SK-N-SH (cell line): ENCODE data around the gene MAP3K8. TPM values are rescaled to one million over a fixed set of nuclear protein-coding genes. Genes with fewer than 3 reads are reported as not detected.
A peak's percentile ranks its signal among the peaks of the same experiment; 100 is the strongest.

Experiments used
- CTCF ChIA-PET: fragments of 300-600, 350-600 bp; formaldehyde crosslinking; extraction: SDS; loops from one replicate; lab custom pipeline; 2021; lab: Yijun Ruan, JAX
- POLR2A ChIA-PET: fragments of 350-600 bp; sonication (Branson Sonifier 250); formaldehyde crosslinking; extraction: SDS; loops from one replicate; lab custom pipeline; 2020; ENCODE audit warnings: antibody characterized with exemption, inconsistent platforms; lab: Yijun Ruan, JAX
- DNase-seq: peaks from one replicate; pipeline ENCODE4 v3.0.0; 2012
- H2AFZ ChIP-seq: fragments of 200-600 bp; sonication (generic); 2 replicates; pipeline ENCODE4 v1.8.1; 2016; ENCODE audit warnings: antibody characterized with exemption, mild to moderate bottlenecking, low read depth
- H3F3A ChIP-seq: fragments of 200-600 bp; sonication (generic); replicated peaks from 2 replicates; pipeline ENCODE3; 2016; ENCODE audit warnings: antibody characterized with exemption, mild to moderate bottlenecking; ENCODE audit not compliant: insufficient read depth
- H3K27ac ChIP-seq, 2 experiments: fragments of 200-500 bp in 1 of 2; fragments of 200-600 bp in 1 of 2; sonication (Bioruptor generic) in 1 of 2; sonication (generic), shearing (Covaris generic) in 1 of 2; 2 replicates each; pipeline versions ENCODE4 v1.5.1 to v1.6.1; 2014 to 2016; ENCODE audit warnings: low read depth in 2 of 2, inconsistent platforms in 1 of 2, low read length in 1 of 2, mild to moderate bottlenecking in 1 of 2, mixed read lengths in 1 of 2
- H3K27me3 ChIP-seq: fragments of 200-600 bp; sonication (generic), shearing (Covaris generic); 2 replicates; pipeline ENCODE4 v1.6.1; 2016; ENCODE audit warnings: mixed run types; ENCODE audit not compliant: insufficient read depth
- H3K36me3 ChIP-seq, 2 experiments: fragments of 200-500 bp in 1 of 2; fragments of 200-600 bp in 1 of 2; sonication (Bioruptor generic) in 1 of 2; sonication (generic) in 1 of 2; replicated peaks in 1 of 2; 2 replicates each; pipeline versions ENCODE3 to v1.5.1; 2014 to 2016; ENCODE audit warnings: low read length in 1 of 2, mild to moderate bottlenecking in 1 of 2; ENCODE audit not compliant: insufficient read depth in 2 of 2, control insufficient read depth in 1 of 2
- H3K4me1 ChIP-seq, 2 experiments: fragments of 200-500 bp in 1 of 2; fragments of 200-600 bp in 1 of 2; sonication (Bioruptor generic) in 1 of 2; sonication (generic), shearing (Covaris generic) in 1 of 2; 2 replicates each; pipeline versions ENCODE4 v1.5.1 to v1.6.1; 2014 to 2016; ENCODE audit warnings: low read depth in 1 of 2, low read length in 1 of 2, mixed run types in 1 of 2; ENCODE audit not compliant: insufficient read depth in 2 of 2, control insufficient read depth in 1 of 2
- H3K4me2 ChIP-seq: fragments of 200-600 bp; sonication (generic), shearing (Covaris generic); 2 replicates; pipeline ENCODE4 v1.6.1; 2017; ENCODE audit warnings: mixed run types
- H3K4me3 ChIP-seq, 2 experiments: fragments of 200-500 bp in 1 of 2; fragments of 200-600 bp in 1 of 2; sonication (Bioruptor generic) in 1 of 2; sonication (generic), shearing (Covaris generic) in 1 of 2; 2 replicates each; pipeline versions ENCODE4 v1.5.1 to v1.8.1; 2014 to 2016; ENCODE audit warnings: low read depth in 2 of 2, inconsistent platforms in 1 of 2, low read length in 1 of 2, mild to moderate bottlenecking in 1 of 2, mixed read lengths in 1 of 2, moderate library complexity in 1 of 2
- H3K79me2 ChIP-seq: fragments of 200-600 bp; sonication (generic); 2 replicates; pipeline ENCODE4 v1.8.1; 2017; ENCODE audit warnings: mild to moderate bottlenecking; ENCODE audit not compliant: insufficient read depth
- H3K9ac ChIP-seq: fragments of 200-600 bp; sonication (generic); 2 replicates; pipeline ENCODE4 v1.6.1; 2017; ENCODE audit warnings: mixed run types
- H3K9me2 ChIP-seq: fragments of 200-600 bp; sonication (generic); 2 replicates; pipeline ENCODE4 v1.6.1; 2017; ENCODE audit warnings: mixed run types
- H3K9me3 ChIP-seq: fragments of 200-600 bp; sonication (generic); 2 replicates; pipeline ENCODE4 v1.6.1; 2017; ENCODE audit warnings: mixed run types, mild to moderate bottlenecking, moderate library complexity
- H4K20me1 ChIP-seq: fragments of 200-600 bp; sonication (generic); 2 replicates; pipeline ENCODE4 v1.6.1; 2017; ENCODE audit warnings: mild to moderate bottlenecking, mixed run types; ENCODE audit not compliant: insufficient read depth
- FOSL2 ChIP-seq: IDR thresholded peaks from 2 replicates; pipeline ENCODE4 v1.4.0; 2012; ENCODE audit warnings: low read depth, mild to moderate bottlenecking, moderate library complexity, borderline replicate concordance
- GABPA ChIP-seq: IDR thresholded peaks from 2 replicates; pipeline ENCODE4 v1.4.0; 2012; ENCODE audit warnings: low read depth, mild to moderate bottlenecking
- GATA2 ChIP-seq: sonication (generic); formaldehyde crosslinking; IDR thresholded peaks from 2 replicates; pipeline ENCODE4 v1.5.0; 2020; ENCODE audit warnings: mild to moderate bottlenecking, missing genetic modification reagents
- NFIC ChIP-seq: IDR thresholded peaks from 2 replicates; pipeline ENCODE4 v1.4.0; 2012; ENCODE audit warnings: borderline replicate concordance
- POLR2AphosphoS5 ChIP-seq: IDR thresholded peaks from 2 replicates; pipeline ENCODE4 v1.6.1; 2012; ENCODE audit warnings: low read depth, low read length
- RFX5 ChIP-seq: IDR thresholded peaks from 2 replicates; pipeline ENCODE4 v1.6.1; 2012; ENCODE audit warnings: mild to moderate bottlenecking, improper control_type of control experiment, low read length
- SMC3 ChIP-seq: IDR thresholded peaks from 2 replicates; pipeline ENCODE4 v1.6.1; 2012; ENCODE audit warnings: low read depth, low read length, improper control_type of control experiment
- WGBS: methylation state at CpG from one replicate; pipeline ENCODE4 v1.1.6; 2017; ENCODE audit warnings: low lambda C conversion rate; 5-methylcytosine and 5-hydroxymethylcytosine counted together
- polyA plus RNA-seq, 3 experiments: library from polyadenylated mRNA; depleted of rRNA; stranded (reverse); fragments of >200 nt; gene quantifications; 2 replicates each; pipeline ENCODE4 v1.2.3, GENCODE V29; 2012
- TF ChIP-seq, protein P1 (sequence below): fragments of 200-600 bp; sonication (generic); IDR thresholded peaks from 2 replicates; pipeline ENCODE4 v1.6.1; 2017; ENCODE audit warnings: antibody characterized with exemption, mild to moderate bottlenecking, moderate library complexity
- TF ChIP-seq, protein P2 (sequence below): IDR thresholded peaks from 2 replicates; pipeline ENCODE4 v1.4.0; 2012; ENCODE audit warnings: low read depth, borderline replicate concordance

Gene MAP3K8
- polyA plus RNA-seq, 1 of the 3 experiments (the other 2 are of a cell fraction), result 3.7 TPM

DNA sequence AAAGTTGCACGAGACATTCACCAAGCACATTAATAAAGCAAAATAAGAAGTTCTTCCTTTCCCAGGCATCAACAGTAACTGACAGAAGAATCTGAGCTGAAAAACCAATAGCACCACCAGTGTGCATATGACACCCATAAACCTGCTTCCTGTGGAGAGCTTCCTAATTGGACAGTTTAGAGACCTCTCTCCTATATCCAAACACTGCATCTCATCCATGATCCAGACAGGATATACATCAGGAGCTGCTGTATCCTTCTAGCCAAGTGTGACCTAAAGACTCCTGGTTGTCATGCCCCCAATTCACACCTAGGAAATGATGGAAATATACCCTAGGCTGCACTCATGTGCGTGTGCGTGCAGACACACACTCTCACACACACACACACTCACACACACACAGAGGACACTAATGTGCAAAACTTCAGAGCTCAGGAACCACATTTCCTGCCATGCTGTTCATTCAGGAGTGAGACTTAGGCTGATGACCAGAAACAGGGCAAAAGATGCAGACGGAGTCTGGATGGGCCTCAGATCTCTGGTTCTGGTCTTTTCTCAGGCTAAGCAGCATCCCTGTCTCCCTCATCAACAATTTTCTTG, 58.0 kb downstream of the MAP3K8 start:
- Histone ChIP-seq H3K9ac (no peak overlapping the region), H3K36me3 (no peaks in the 10 kb centered on the region), H3K9me2 (no peaks in the 10 kb centered on the region), H3K4me2 (no peak overlapping the region), H3K9me3 (no peaks in the 10 kb centered on the region), H3K4me1 (no peaks in the 10 kb centered on the region; a peak in 1 of 4 replicates), H2AFZ (no peak overlapping the region), H3K4me3 (no peak overlapping the region), H4K20me1 (no peaks in the 10 kb centered on the region), H3K27me3 (no peaks in the 10 kb centered on the region), H3K79me2 (no peaks in the 10 kb centered on the region), H3K27ac (no peak overlapping the region), H3F3A (no peaks in the 10 kb centered on the region)
- ChIA-PET CTCF (interaction anchor here (1.0 kb wide), 1 partner anchor 99 kb away, joined by 3 read pairs; no protein-coding TSS in a partner anchor), POLR2A (no interaction called here)
- WGBS, result 88% methylated on average over 4 of the region's 4 CpGs
- no peak for DNase-seq
- TF ChIP-seq, protein P1, sequence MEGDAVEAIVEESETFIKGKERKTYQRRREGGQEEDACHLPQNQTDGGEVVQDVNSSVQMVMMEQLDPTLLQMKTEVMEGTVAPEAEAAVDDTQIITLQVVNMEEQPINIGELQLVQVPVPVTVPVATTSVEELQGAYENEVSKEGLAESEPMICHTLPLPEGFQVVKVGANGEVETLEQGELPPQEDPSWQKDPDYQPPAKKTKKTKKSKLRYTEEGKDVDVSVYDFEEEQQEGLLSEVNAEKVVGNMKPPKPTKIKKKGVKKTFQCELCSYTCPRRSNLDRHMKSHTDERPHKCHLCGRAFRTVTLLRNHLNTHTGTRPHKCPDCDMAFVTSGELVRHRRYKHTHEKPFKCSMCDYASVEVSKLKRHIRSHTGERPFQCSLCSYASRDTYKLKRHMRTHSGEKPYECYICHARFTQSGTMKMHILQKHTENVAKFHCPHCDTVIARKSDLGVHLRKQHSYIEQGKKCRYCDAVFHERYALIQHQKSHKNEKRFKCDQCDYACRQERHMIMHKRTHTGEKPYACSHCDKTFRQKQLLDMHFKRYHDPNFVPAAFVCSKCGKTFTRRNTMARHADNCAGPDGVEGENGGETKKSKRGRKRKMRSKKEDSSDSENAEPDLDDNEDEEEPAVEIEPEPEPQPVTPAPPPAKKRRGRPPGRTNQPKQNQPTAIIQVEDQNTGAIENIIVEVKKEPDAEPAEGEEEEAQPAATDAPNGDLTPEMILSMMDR, result no peak
- no peak for TF ChIP-seq SMC3
- no peak for TF ChIP-seq GATA2 (CRISPR knock-in tag)
- no peak for TF ChIP-seq FOSL2
- TF ChIP-seq RFX5, result no peak
- TF ChIP-seq, protein P2, sequence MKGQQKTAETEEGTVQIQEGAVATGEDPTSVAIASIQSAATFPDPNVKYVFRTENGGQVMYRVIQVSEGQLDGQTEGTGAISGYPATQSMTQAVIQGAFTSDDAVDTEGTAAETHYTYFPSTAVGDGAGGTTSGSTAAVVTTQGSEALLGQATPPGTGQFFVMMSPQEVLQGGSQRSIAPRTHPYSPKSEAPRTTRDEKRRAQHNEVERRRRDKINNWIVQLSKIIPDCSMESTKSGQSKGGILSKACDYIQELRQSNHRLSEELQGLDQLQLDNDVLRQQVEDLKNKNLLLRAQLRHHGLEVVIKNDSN, result no peak
- no peak for TF ChIP-seq GABPA
- TF ChIP-seq NFIC, result no peak
- TF ChIP-seq, all 33 proteins: peak for 0

DNA sequence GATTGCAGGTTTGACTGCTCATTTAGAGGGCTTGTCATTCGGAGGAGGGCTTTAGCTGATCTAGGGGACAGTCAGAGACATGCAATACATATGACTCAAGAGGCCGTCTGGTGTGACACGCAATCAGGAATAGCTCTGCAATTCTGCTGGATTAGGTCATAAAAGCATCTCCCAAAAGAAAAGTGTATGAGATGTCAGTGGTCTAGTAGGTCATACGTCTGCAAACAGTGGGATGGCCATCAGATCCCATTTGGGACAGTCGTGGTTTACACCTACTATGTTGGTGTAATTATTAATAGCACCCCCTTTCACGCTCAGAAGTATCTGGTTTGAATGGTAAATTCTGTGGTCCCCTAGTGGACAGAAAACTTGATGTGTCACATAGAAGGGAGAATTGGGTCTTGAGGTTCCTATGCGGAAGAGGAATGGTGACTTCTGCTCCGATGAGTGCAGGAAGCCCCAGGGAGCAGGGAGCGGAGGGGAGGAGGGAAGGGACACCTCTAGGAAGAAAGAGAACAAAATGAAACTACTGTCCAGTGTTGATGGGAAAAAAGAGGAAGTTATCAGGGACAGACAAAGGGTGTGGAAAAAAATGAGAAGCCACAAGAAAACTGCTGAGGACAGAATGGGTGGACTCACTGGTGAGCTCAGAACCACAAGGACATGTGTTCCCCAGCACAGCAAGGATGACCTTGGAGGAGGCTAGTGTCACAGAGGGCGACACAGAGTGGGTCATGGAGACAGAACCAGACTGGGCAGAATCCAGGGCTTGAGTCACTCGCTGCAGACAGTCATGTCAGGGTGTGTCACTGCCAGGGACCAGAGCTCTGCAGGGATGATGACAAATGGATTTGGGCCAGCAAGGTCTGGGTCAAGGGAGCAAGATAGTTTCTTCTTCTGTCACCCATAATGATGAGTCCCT, 59.9 kb downstream of the MAP3K8 start:
- no peaks in the 10 kb centered on the region for H3F3A ChIP-seq
- no peaks in the 10 kb centered on the region for H3K9me3 ChIP-seq
- H3K4me1 ChIP-seq, result no peaks in the 10 kb centered on the region; a peak in 1 of 4 replicates
- no peak overlapping the region for H3K9ac ChIP-seq
- no peak overlapping the region for H3K27ac ChIP-seq
- H3K79me2 ChIP-seq, result no peaks in the 10 kb centered on the region
- no peaks in the 10 kb centered on the region for H3K27me3 ChIP-seq
- H3K4me3 ChIP-seq, result no peak overlapping the region
- H4K20me1 ChIP-seq, result no peaks in the 10 kb centered on the region
- H3K9me2 ChIP-seq, result no peaks in the 10 kb centered on the region
- DNase-seq, result no peak
- no peak overlapping the region for H3K4me2 ChIP-seq
- no peaks in the 10 kb centered on the region for H3K36me3 ChIP-seq
- 79% methylated on average over 11 of the region's 11 CpGs for WGBS
- ChIA-PET POLR2A (no interaction called here), CTCF (interaction anchor here (0.6 to 1.6 kb wide), 3 partner anchors 23 to 102 kb away, joined by 3 read pairs; no protein-coding TSS in a partner anchor)
- TF ChIP-seq POLR2AphosphoS5 (no peak), NFIC (no peak)
- TF ChIP-seq, protein P1, result peak; percentile 17; the same call in 1 of the 2 replicates
- no peak overlapping the region for H2AFZ ChIP-seq
